ENCODE results near the gene FRMD4A. TPM values are rescaled to one million over a fixed set of nuclear protein-coding genes. Genes with fewer than 3 reads are reported as not detected.

The FRMD4A gene
- total and polyA plus RNA-seq, 11 donors = 12.2 to 58.1 (median 28.1) TPM

GRCh38 chr10:13871776-13872175 is 458.9 kb downstream of the FRMD4A start:
- Histone ChIP-seq H3K9me3 (no peaks in the 10 kb centered on the region), H3K27me3 (no peaks in the 10 kb centered on the region), H3K4me3 (no peak overlapping the region), H3K27ac (peak overlapping the region in 2 of 12 donors; percentile 46 to 86), H3K4me1 (peaks cover 0 to 52% (median 10%) of the 10 kb centered on the region in 12 donors), H3K36me3 (no peaks in the 10 kb centered on the region)
- intact Hi-C loops (cut with DNase I) = no loop called here
- no peak for TF ChIP-seq CTCF (IDR thresholded peaks at IDR 0.05)
- no peak for TF ChIP-seq POLR2A (IDR thresholded peaks at IDR 0.05)
- ATAC-seq = peak in 3 of 4 donors; percentile 19 to 43 (median 36)
- WGBS, 4 donors = 80 to 87% (median 85%) methylated on average over 11 of the region's 11 CpGs
- DNase-seq = no peak

- no peak for TF ChIP-seq CTCF (IDR thresholded peaks at IDR 0.05)
- no peak for TF ChIP-seq POLR2A (IDR thresholded peaks at IDR 0.05)
- Histone ChIP-seq H3K4me1 (peaks cover 0 to 51% (median 17%) of the 10 kb centered on the region in 12 donors), H3K27me3 (no peaks in the 10 kb centered on the region), H3K36me3 (no peaks in the 10 kb centered on the region), H3K9me3 (no peaks in the 10 kb centered on the region), H3K4me3 (no peak overlapping the region), H3K27ac (no peak overlapping the region)
- no peak for ATAC-seq
- WGBS, 4 donors = 72 to 82% (median 73%) methylated on average over 9 of the region's 9 CpGs
- no peak for DNase-seq
- intact Hi-C loops (cut with DNase I) = no loop called here
These were observed 459.7 kb downstream of the FRMD4A start for GRCh38 chr10:13871011-13871410.

- no peaks in the 10 kb centered on the region for H3K9me3 ChIP-seq
- WGBS, 4 donors = 95 to 98% (median 96%) methylated on average over 12 of the region's 12 CpGs
- ATAC-seq = no peak
These were observed 461.4 kb downstream of the FRMD4A start for GRCh38 chr10:13869295-13869664.

More at GRCh38 chr10:13869295-13869664, 461.4 kb downstream of the FRMD4A start:
- DNase-seq = no peak
- no peak overlapping the region for H3K4me3 ChIP-seq
- H3K27me3 ChIP-seq = no peaks in the 10 kb centered on the region
- TF ChIP-seq CTCF (IDR thresholded peaks at IDR 0.05) = no peak
- no peak for TF ChIP-seq POLR2A (IDR thresholded peaks at IDR 0.05)
- intact Hi-C loops (cut with DNase I) = no loop called here
- no peak overlapping the region for H3K27ac ChIP-seq
- no peaks in the 10 kb centered on the region for H3K36me3 ChIP-seq
- peaks cover 0 to 37% (median 11%) of the 10 kb centered on the region in 12 donors for H3K4me1 ChIP-seq

All from heart left ventricle (tissue), 16 donors.